SK-N-SH (cell line): ENCODE results near the gene CCDC81. TPM values are rescaled to one million over a fixed set of nuclear protein-coding genes. Genes with fewer than 3 reads are reported as not detected.

Experiments
- CTCF ChIA-PET: fragments of 300-600, 350-600 bp; formaldehyde crosslinking; extraction: SDS; loops from one replicate; lab custom pipeline; 2021; lab: Yijun Ruan, JAX
- POLR2A ChIA-PET: fragments of 350-600 bp; sonication (Branson Sonifier 250); formaldehyde crosslinking; extraction: SDS; loops from one replicate; lab custom pipeline; 2020; ENCODE audit warnings: antibody characterized with exemption, inconsistent platforms; lab: Yijun Ruan, JAX
- DNase-seq: peaks from one replicate; pipeline ENCODE4 v3.0.0; 2012
- H2AFZ ChIP-seq: fragments of 200-600 bp; sonication (generic); 2 replicates; pipeline ENCODE4 v1.8.1; 2016; ENCODE audit warnings: antibody characterized with exemption, mild to moderate bottlenecking, low read depth
- H3F3A ChIP-seq: fragments of 200-600 bp; sonication (generic); replicated peaks from 2 replicates; pipeline ENCODE3; 2016; ENCODE audit warnings: antibody characterized with exemption, mild to moderate bottlenecking; ENCODE audit not compliant: insufficient read depth
- H3K27ac ChIP-seq, 2 experiments: fragments of 200-500 bp in 1 of 2; fragments of 200-600 bp in 1 of 2; sonication (Bioruptor generic) in 1 of 2; sonication (generic), shearing (Covaris generic) in 1 of 2; 2 replicates each; pipeline versions ENCODE4 v1.5.1 to v1.6.1; 2014 to 2016; ENCODE audit warnings: low read depth in 2 of 2, inconsistent platforms in 1 of 2, low read length in 1 of 2, mild to moderate bottlenecking in 1 of 2, mixed read lengths in 1 of 2
- H3K27me3 ChIP-seq: fragments of 200-600 bp; sonication (generic), shearing (Covaris generic); 2 replicates; pipeline ENCODE4 v1.6.1; 2016; ENCODE audit warnings: mixed run types; ENCODE audit not compliant: insufficient read depth
- H3K36me3 ChIP-seq, 2 experiments: fragments of 200-500 bp in 1 of 2; fragments of 200-600 bp in 1 of 2; sonication (Bioruptor generic) in 1 of 2; sonication (generic) in 1 of 2; replicated peaks in 1 of 2; 2 replicates each; pipeline versions ENCODE3 to v1.5.1; 2014 to 2016; ENCODE audit warnings: low read length in 1 of 2, mild to moderate bottlenecking in 1 of 2; ENCODE audit not compliant: insufficient read depth in 2 of 2, control insufficient read depth in 1 of 2
- H3K4me1 ChIP-seq, 2 experiments: fragments of 200-500 bp in 1 of 2; fragments of 200-600 bp in 1 of 2; sonication (Bioruptor generic) in 1 of 2; sonication (generic), shearing (Covaris generic) in 1 of 2; 2 replicates each; pipeline versions ENCODE4 v1.5.1 to v1.6.1; 2014 to 2016; ENCODE audit warnings: low read depth in 1 of 2, low read length in 1 of 2, mixed run types in 1 of 2; ENCODE audit not compliant: insufficient read depth in 2 of 2, control insufficient read depth in 1 of 2
- H3K4me2 ChIP-seq: fragments of 200-600 bp; sonication (generic), shearing (Covaris generic); 2 replicates; pipeline ENCODE4 v1.6.1; 2017; ENCODE audit warnings: mixed run types
- H3K4me3 ChIP-seq, 2 experiments: fragments of 200-500 bp in 1 of 2; fragments of 200-600 bp in 1 of 2; sonication (Bioruptor generic) in 1 of 2; sonication (generic), shearing (Covaris generic) in 1 of 2; 2 replicates each; pipeline versions ENCODE4 v1.5.1 to v1.8.1; 2014 to 2016; ENCODE audit warnings: low read depth in 2 of 2, inconsistent platforms in 1 of 2, low read length in 1 of 2, mild to moderate bottlenecking in 1 of 2, mixed read lengths in 1 of 2, moderate library complexity in 1 of 2
- H3K79me2 ChIP-seq: fragments of 200-600 bp; sonication (generic); 2 replicates; pipeline ENCODE4 v1.8.1; 2017; ENCODE audit warnings: mild to moderate bottlenecking; ENCODE audit not compliant: insufficient read depth
- H3K9ac ChIP-seq: fragments of 200-600 bp; sonication (generic); 2 replicates; pipeline ENCODE4 v1.6.1; 2017; ENCODE audit warnings: mixed run types
- H3K9me2 ChIP-seq: fragments of 200-600 bp; sonication (generic); 2 replicates; pipeline ENCODE4 v1.6.1; 2017; ENCODE audit warnings: mixed run types
- H3K9me3 ChIP-seq: fragments of 200-600 bp; sonication (generic); 2 replicates; pipeline ENCODE4 v1.6.1; 2017; ENCODE audit warnings: mixed run types, mild to moderate bottlenecking, moderate library complexity
- H4K20me1 ChIP-seq: fragments of 200-600 bp; sonication (generic); 2 replicates; pipeline ENCODE4 v1.6.1; 2017; ENCODE audit warnings: mild to moderate bottlenecking, mixed run types; ENCODE audit not compliant: insufficient read depth
- CHD2 ChIP-seq: fragments of 150-350 bp; IDR thresholded peaks from 2 replicates; pipeline ENCODE4 v1.6.1; 2018; ENCODE audit warnings: low read length; ENCODE audit not compliant: partially characterized antibody
- ELF1 ChIP-seq: IDR thresholded peaks from 2 replicates; pipeline ENCODE4 v1.4.0; 2012
- EP300 ChIP-seq, 2 experiments: IDR thresholded peaks; 2 replicates each; pipeline versions ENCODE4 v1.4.0 to v1.6.1; 2012; ENCODE audit warnings: borderline replicate concordance in 1 of 2, low read depth in 1 of 2, low read length in 1 of 2
- EZH2phosphoT487 ChIP-seq: fragments of 200-600 bp; sonication (generic); IDR thresholded peaks from 2 replicates; pipeline ENCODE4 v1.6.1; 2017; ENCODE audit warnings: low read depth, mixed run types, mild to moderate bottlenecking, antibody characterized with exemption, moderate library complexity, borderline replicate concordance
- FOSL2 ChIP-seq: IDR thresholded peaks from 2 replicates; pipeline ENCODE4 v1.4.0; 2012; ENCODE audit warnings: low read depth, mild to moderate bottlenecking, moderate library complexity, borderline replicate concordance
- FOXJ3 ChIP-seq: sonication (generic); formaldehyde crosslinking; IDR thresholded peaks from 2 replicates; pipeline ENCODE4 v1.5.1; 2020; ENCODE audit warnings: mild to moderate bottlenecking, missing genetic modification reagents
- GATA2 ChIP-seq: sonication (generic); formaldehyde crosslinking; IDR thresholded peaks from 2 replicates; pipeline ENCODE4 v1.5.0; 2020; ENCODE audit warnings: mild to moderate bottlenecking, missing genetic modification reagents
- JUND ChIP-seq: IDR thresholded peaks from 2 replicates; pipeline ENCODE4 v1.4.0; 2012
- MEF2A ChIP-seq: IDR thresholded peaks from 2 replicates; pipeline ENCODE4 v1.4.0; 2012; ENCODE audit warnings: low read depth, borderline replicate concordance
- MXI1 ChIP-seq: IDR thresholded peaks from 2 replicates; pipeline ENCODE4 v1.6.1; 2012; ENCODE audit warnings: mild to moderate bottlenecking, low read depth, low read length, improper control_type of control experiment
- NFIC ChIP-seq: IDR thresholded peaks from 2 replicates; pipeline ENCODE4 v1.4.0; 2012; ENCODE audit warnings: borderline replicate concordance
- NRF1 ChIP-seq: IDR thresholded peaks from 2 replicates; pipeline ENCODE4 v1.6.1; 2012; ENCODE audit warnings: low read depth, mild to moderate bottlenecking, low read length
- POLR2AphosphoS5 ChIP-seq: IDR thresholded peaks from 2 replicates; pipeline ENCODE4 v1.6.1; 2012; ENCODE audit warnings: low read depth, low read length
- RCOR1 ChIP-seq: fragments of 150-350 bp; IDR thresholded peaks from 2 replicates; pipeline ENCODE4 v1.6.1; 2017; ENCODE audit warnings: antibody characterized with exemption, low read length
- RFX5 ChIP-seq: IDR thresholded peaks from 2 replicates; pipeline ENCODE4 v1.6.1; 2012; ENCODE audit warnings: mild to moderate bottlenecking, improper control_type of control experiment, low read length
- RXRA ChIP-seq: IDR thresholded peaks from 2 replicates; pipeline ENCODE4 v1.4.0; 2012; ENCODE audit warnings: low read depth, mild to moderate bottlenecking, borderline replicate concordance
- SIN3A ChIP-seq: IDR thresholded peaks from 2 replicates; pipeline ENCODE4 v1.6.1; 2012; ENCODE audit warnings: low read depth, mild to moderate bottlenecking, low read length, moderate library complexity, borderline replicate concordance
- SMC3 ChIP-seq: IDR thresholded peaks from 2 replicates; pipeline ENCODE4 v1.6.1; 2012; ENCODE audit warnings: low read depth, low read length, improper control_type of control experiment
- TAF1 ChIP-seq: IDR thresholded peaks from 2 replicates; pipeline ENCODE4 v1.6.1; 2012; ENCODE audit warnings: low read depth, mild to moderate bottlenecking, low read length, moderate library complexity, borderline replicate concordance
- TCF12 ChIP-seq: IDR thresholded peaks from 2 replicates; pipeline ENCODE4 v1.4.0; 2012
- TEAD4 ChIP-seq: IDR thresholded peaks from 2 replicates; pipeline ENCODE4 v1.4.0; 2012; ENCODE audit warnings: mild to moderate bottlenecking, borderline replicate concordance; ENCODE audit not compliant: insufficient read depth
- WGBS: methylation state at CpG from one replicate; pipeline ENCODE4 v1.1.6; 2017; ENCODE audit warnings: low lambda C conversion rate; 5-methylcytosine and 5-hydroxymethylcytosine counted together
- polyA plus RNA-seq, 3 experiments: library from polyadenylated mRNA; depleted of rRNA; stranded (reverse); fragments of >200 nt; gene quantifications; 2 replicates each; pipeline ENCODE4 v1.2.3, GENCODE V29; 2012
- TF ChIP-seq, protein P1 (sequence below): IDR thresholded peaks from 2 replicates; pipeline ENCODE4 v1.6.1; 2012; ENCODE audit warnings: mild to moderate bottlenecking, low read depth, low read length, moderate library complexity
- TF ChIP-seq, protein P2 (sequence below): IDR thresholded peaks from 2 replicates; pipeline ENCODE4 v1.4.0; 2012; ENCODE audit warnings: low read depth
- TF ChIP-seq, protein P3 (sequence below): IDR thresholded peaks from 2 replicates; pipeline ENCODE4 v1.4.0; 2012; ENCODE audit warnings: low read depth, borderline replicate concordance
- TF ChIP-seq, protein P4 (sequence below): fragments of 150-350 bp; IDR thresholded peaks from 2 replicates; pipeline ENCODE4 v1.6.1; 2016; ENCODE audit warnings: mild to moderate bottlenecking, low read depth, low read length
- TF ChIP-seq, protein P5 (sequence below): IDR thresholded peaks from 2 replicates; pipeline ENCODE4; 2012

Gene CCDC81
- polyA plus RNA-seq, 1 of the 3 experiments (the other 2 are of a cell fraction): 0.49 TPM

DNA sequence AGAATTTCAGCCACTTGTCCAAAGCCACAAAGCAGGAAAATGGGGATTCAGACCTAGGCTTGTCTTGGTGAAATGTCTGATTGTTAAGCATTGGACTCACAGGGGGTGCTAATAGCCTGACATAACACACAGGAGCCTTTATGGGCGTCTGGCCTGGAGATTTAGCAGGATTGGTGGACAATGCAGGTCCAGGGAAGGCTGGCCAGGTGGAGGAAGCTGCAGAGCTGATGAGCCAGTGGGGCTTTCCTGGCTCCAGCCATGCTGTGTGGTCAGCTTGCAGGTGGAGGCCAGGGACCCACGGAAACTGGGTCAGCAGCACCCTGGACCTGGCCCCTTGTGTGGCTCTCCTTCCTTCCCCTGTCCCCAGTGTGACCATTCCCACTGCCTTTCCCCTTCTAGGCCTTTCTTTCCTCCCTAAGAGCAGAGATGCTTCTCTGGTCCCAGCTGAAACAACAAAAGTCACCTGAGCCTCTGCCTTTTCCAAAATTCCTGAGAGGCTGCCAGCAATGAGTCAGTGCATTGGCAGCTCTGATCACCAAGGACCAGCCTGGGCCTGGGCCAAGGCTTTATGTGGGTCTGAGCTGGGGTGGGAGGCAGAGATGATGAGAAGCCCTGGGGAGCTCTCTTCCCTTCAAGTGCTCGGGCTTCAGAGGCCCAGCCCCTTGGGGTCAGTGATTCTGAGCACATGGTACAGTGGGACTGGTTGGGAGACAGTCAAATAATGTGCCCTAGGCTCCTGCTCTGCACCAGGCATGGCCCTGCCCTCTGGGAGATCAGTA, 85.2 kb downstream of the CCDC81 start:
- Histone ChIP-seq H3K4me3 (no peak overlapping the region), H3F3A (peaks cover 7% of the 10 kb centered on the region), H4K20me1 (no peaks in the 10 kb centered on the region), H2AFZ (no peak overlapping the region), H3K36me3 (no peaks in the 10 kb centered on the region), H3K9me3 (no peaks in the 10 kb centered on the region), H3K4me1 (peaks cover 2 to 21% of the 10 kb centered on the region in 2 experiments; a peak in 3 of 4 replicates), H3K79me2 (no peaks in the 10 kb centered on the region), H3K9me2 (no peaks in the 10 kb centered on the region), H3K9ac (peak overlapping the region; percentile 42; the same call in 1 of the 2 replicates), H3K27ac (peak overlapping the region; percentile 47 to 87; a peak in 3 of 4 replicates), H3K4me2 (peak overlapping the region; percentile 43; the same call in 1 of the 2 replicates), H3K27me3 (no peaks in the 10 kb centered on the region)
- DNase-seq: peak; percentile 14
- POLR2A ChIA-PET: no interaction called here
- 88% methylated on average over 1 of the region's 3 CpGs for WGBS
- CTCF ChIA-PET: interaction anchor here (1.1 kb wide), 2 partner anchors 11 to 149 kb away, joined by 3 read pairs; no protein-coding TSS in a partner anchor
- TF ChIP-seq, protein P1, sequence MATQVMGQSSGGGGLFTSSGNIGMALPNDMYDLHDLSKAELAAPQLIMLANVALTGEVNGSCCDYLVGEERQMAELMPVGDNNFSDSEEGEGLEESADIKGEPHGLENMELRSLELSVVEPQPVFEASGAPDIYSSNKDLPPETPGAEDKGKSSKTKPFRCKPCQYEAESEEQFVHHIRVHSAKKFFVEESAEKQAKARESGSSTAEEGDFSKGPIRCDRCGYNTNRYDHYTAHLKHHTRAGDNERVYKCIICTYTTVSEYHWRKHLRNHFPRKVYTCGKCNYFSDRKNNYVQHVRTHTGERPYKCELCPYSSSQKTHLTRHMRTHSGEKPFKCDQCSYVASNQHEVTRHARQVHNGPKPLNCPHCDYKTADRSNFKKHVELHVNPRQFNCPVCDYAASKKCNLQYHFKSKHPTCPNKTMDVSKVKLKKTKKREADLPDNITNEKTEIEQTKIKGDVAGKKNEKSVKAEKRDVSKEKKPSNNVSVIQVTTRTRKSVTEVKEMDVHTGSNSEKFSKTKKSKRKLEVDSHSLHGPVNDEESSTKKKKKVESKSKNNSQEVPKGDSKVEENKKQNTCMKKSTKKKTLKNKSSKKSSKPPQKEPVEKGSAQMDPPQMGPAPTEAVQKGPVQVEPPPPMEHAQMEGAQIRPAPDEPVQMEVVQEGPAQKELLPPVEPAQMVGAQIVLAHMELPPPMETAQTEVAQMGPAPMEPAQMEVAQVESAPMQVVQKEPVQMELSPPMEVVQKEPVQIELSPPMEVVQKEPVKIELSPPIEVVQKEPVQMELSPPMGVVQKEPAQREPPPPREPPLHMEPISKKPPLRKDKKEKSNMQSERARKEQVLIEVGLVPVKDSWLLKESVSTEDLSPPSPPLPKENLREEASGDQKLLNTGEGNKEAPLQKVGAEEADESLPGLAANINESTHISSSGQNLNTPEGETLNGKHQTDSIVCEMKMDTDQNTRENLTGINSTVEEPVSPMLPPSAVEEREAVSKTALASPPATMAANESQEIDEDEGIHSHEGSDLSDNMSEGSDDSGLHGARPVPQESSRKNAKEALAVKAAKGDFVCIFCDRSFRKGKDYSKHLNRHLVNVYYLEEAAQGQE: no peak
- TF ChIP-seq, protein P2, sequence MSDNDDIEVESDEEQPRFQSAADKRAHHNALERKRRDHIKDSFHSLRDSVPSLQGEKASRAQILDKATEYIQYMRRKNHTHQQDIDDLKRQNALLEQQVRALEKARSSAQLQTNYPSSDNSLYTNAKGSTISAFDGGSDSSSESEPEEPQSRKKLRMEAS: peak; percentile 82
- TF ChIP-seq TAF1 (no peak), GATA2 (CRISPR knock-in tag) (no peak), RCOR1 (no peak), SMC3 (no peak), TEAD4 (peak; percentile 89), NRF1 (no peak), RFX5 (no peak), EP300 (IDR thresholded peaks at IDR 0.05; ENCODE audit: borderline replicate concordance in 1 of 2, low read depth in 1 of 2, low read length in 1 of 2) (peak in 1 of 2 experiments; percentile 87; a peak in 2 of 4 replicates), POLR2AphosphoS5 (peak; percentile 75; the same call in 1 of the 2 replicates), ELF1 (no peak), FOXJ3 (CRISPR knock-in tag) (no peak), NFIC (peak; percentile 98), CHD2 (no peak), TCF12 (peak; percentile 96), SIN3A (no peak), JUND (peak; percentile 93), MEF2A (no peak), MXI1 (no peak), FOSL2 (peak; percentile 80; the same call in 1 of the 2 replicates), RXRA (peak; percentile 78; the same call in 1 of the 2 replicates), EZH2phosphoT487 (no peak)
- TF ChIP-seq, protein P3, sequence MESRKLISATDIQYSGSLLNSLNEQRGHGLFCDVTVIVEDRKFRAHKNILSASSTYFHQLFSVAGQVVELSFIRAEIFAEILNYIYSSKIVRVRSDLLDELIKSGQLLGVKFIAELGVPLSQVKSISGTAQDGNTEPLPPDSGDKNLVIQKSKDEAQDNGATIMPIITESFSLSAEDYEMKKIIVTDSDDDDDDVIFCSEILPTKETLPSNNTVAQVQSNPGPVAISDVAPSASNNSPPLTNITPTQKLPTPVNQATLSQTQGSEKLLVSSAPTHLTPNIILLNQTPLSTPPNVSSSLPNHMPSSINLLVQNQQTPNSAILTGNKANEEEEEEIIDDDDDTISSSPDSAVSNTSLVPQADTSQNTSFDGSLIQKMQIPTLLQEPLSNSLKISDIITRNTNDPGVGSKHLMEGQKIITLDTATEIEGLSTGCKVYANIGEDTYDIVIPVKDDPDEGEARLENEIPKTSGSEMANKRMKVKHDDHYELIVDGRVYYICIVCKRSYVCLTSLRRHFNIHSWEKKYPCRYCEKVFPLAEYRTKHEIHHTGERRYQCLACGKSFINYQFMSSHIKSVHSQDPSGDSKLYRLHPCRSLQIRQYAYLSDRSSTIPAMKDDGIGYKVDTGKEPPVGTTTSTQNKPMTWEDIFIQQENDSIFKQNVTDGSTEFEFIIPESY: no peak
- TF ChIP-seq, protein P4, sequence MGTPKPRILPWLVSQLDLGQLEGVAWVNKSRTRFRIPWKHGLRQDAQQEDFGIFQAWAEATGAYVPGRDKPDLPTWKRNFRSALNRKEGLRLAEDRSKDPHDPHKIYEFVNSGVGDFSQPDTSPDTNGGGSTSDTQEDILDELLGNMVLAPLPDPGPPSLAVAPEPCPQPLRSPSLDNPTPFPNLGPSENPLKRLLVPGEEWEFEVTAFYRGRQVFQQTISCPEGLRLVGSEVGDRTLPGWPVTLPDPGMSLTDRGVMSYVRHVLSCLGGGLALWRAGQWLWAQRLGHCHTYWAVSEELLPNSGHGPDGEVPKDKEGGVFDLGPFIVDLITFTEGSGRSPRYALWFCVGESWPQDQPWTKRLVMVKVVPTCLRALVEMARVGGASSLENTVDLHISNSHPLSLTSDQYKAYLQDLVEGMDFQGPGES: no peak
- TF ChIP-seq, protein P5, sequence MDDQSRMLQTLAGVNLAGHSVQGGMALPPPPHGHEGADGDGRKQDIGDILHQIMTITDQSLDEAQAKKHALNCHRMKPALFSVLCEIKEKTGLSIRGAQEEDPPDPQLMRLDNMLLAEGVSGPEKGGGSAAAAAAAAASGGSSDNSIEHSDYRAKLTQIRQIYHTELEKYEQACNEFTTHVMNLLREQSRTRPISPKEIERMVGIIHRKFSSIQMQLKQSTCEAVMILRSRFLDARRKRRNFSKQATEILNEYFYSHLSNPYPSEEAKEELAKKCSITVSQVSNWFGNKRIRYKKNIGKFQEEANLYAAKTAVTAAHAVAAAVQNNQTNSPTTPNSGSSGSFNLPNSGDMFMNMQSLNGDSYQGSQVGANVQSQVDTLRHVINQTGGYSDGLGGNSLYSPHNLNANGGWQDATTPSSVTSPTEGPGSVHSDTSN: peak; percentile 75
